HuH-7.5 (cell line): ENCODE results near the gene ROBO1.
"Not testable (repeated sequence)": the region's sequence is repeated elsewhere in the genome, so short reads cannot be mapped to it uniquely, and the experiment has no call there.

ENCODE experiments used
- DNase-seq: peaks from one replicate; pipeline ENCODE4 v3.0.0; 2011; ENCODE audit warnings: low spot score

Gene ROBO1

GRCh38 chr3:78732893-78733292 lies 1034.9 kb downstream of the ROBO1 start:
- DNase-seq, result no peak

- DNase-seq, result no peak
Measured at GRCh38 chr3:78732471-78732870, 1035.3 kb downstream of the ROBO1 start.

GRCh38 chr3:78729946-78730345 lies 1037.9 kb downstream of the ROBO1 start:
- no peak for DNase-seq

- no peak for DNase-seq
Measured at GRCh38 chr3:78728406-78729145, 1039.2 kb downstream of the ROBO1 start.

GRCh38 chr3:78726545-78726944 lies 1041.3 kb downstream of the ROBO1 start:
- no peak for DNase-seq

GRCh38 chr3:78725703-78726246 lies 1042.0 kb downstream of the ROBO1 start:
- DNase-seq, result no peak

GRCh38 chr3:78724859-78725258 lies 1042.9 kb downstream of the ROBO1 start:
- DNase-seq, result no peak

- DNase-seq, result not testable (repeated sequence)
Measured at GRCh38 chr3:78724364-78724763, 1043.4 kb downstream of the ROBO1 start.

- DNase-seq, result no peak
Measured at GRCh38 chr3:78721771-78722543, 1045.8 kb downstream of the ROBO1 start.

- DNase-seq, result no peak
Measured at GRCh38 chr3:78718707-78719106, 1049.1 kb downstream of the ROBO1 start.

- no peak for DNase-seq
Measured at GRCh38 chr3:78717041-78717440, 1050.8 kb downstream of the ROBO1 start.

- DNase-seq, result no peak
Measured at GRCh38 chr3:78712941-78713340, 1054.9 kb downstream of the ROBO1 start.

GRCh38 chr3:78712270-78712669 lies 1055.5 kb downstream of the ROBO1 start:
- no peak for DNase-seq

GRCh38 chr3:78708565-78709073 lies 1059.2 kb downstream of the ROBO1 start:
- no peak for DNase-seq

- no peak for DNase-seq
Measured at GRCh38 chr3:78707609-78708008, 1060.2 kb downstream of the ROBO1 start.

GRCh38 chr3:78706906-78707523 lies 1060.8 kb downstream of the ROBO1 start:
- DNase-seq, result no peak

GRCh38 chr3:78703944-78704343 lies 1063.9 kb downstream of the ROBO1 start:
- DNase-seq, result no peak

- no peak for DNase-seq
Measured at GRCh38 chr3:78701537-78701936, 1066.3 kb downstream of the ROBO1 start.

- no peak for DNase-seq
Measured at GRCh38 chr3:78698431-78698830, 1069.4 kb downstream of the ROBO1 start.

GRCh38 chr3:78697426-78697825 lies 1070.4 kb downstream of the ROBO1 start:
- DNase-seq, result no peak

- no peak for DNase-seq
Measured at GRCh38 chr3:78690766-78691165, 1077.0 kb downstream of the ROBO1 start.

GRCh38 chr3:78689378-78689777 lies 1078.4 kb downstream of the ROBO1 start:
- no peak for DNase-seq

GRCh38 chr3:78687520-78687919 lies 1080.3 kb downstream of the ROBO1 start:
- no peak for DNase-seq
